NT2/D1 (cell line): ENCODE data around the gene LHFPL3.

Source experiments
- SUZ12 ChIP-seq: IDR thresholded peaks from 2 replicates; pipeline ENCODE4 v1.6.1; 2011; ENCODE audit not compliant: insufficient read length, insufficient read depth; ENCODE audit errors: extremely low read depth
- YY1 ChIP-seq: IDR thresholded peaks from 2 replicates; pipeline ENCODE4 v1.6.1; 2011; ENCODE audit not compliant: insufficient read length, insufficient read depth
- ZNF274 ChIP-seq: IDR thresholded peaks from 2 replicates; pipeline ENCODE4 v1.6.1; 2011; ENCODE audit warnings: mild to moderate bottlenecking, low read depth, low read length

DNA sequence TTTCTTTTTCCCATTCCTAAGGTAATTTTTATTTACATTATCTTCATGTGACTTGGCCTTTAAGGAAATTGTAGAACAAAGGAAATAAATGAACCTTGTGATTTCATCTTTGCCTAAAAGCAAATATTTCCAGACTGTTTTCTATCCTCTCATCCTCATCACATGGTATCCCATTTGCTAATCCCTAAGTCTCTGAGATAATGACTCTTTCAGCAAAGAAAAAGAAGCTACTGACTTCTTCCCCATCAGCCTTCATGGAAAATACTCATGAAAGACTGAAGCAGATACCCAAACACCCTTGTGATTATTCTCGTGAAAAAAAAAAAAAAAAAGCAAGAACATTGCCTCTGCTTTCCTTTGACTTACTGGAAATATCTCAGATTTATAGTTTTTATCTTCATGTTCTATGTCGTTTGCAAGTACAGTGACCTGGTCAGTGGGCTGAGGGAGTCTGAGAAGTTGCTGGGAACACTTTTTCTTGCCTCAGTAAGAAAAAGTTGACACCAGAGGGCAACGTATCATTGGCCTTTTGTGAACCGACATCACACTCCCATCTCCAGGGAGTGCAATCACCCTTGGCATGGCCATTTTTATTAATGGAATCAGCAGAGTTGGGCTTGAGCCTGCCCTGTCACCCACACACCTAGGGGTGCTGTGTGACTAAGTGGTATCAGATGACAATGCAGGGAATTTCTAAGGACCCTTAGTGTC lies 439.6 kb downstream of the LHFPL3 start:
- TF ChIP-seq YY1 (no peak), SUZ12 (no peak), ZNF274 (no peak)
